ENCODE data around the gene HDC.

The HDC gene

GRCh38 chr15:50252556-50252955, 13.0 kb downstream of the HDC start:
- no peak for DNase-seq

- DNase-seq: no peak
Observed at GRCh38 chr15:50251638-50252182, 13.8 kb downstream of the HDC start.

GRCh38 chr15:50250760-50251394, 14.6 kb downstream of the HDC start:
- no peak for DNase-seq

- no peak for DNase-seq
Observed at GRCh38 chr15:50249704-50250103, 15.8 kb downstream of the HDC start.

GRCh38 chr15:50248994-50249582, 16.4 kb downstream of the HDC start:
- DNase-seq: no peak

- peak; percentile 43 to 49 for DNase-seq
Observed at GRCh38 chr15:50247819-50248655, 17.5 kb downstream of the HDC start.

- no peak for DNase-seq
Observed at GRCh38 chr15:50246631-50247030, 18.9 kb downstream of the HDC start.

GRCh38 chr15:50244959-50245624, 20.4 kb downstream of the HDC start:
- no peak for DNase-seq

- no peak for DNase-seq
Observed at GRCh38 chr15:50244153-50244552, 21.4 kb downstream of the HDC start.

- DNase-seq: no peak
Observed at GRCh38 chr15:50241684-50242450, 23.7 kb downstream of the HDC start.

- no peak for DNase-seq
Observed at GRCh38 chr15:50238255-50238654, 27.3 kb downstream of the HDC start.

- DNase-seq: no peak
Observed at GRCh38 chr15:50236433-50236832, 29.1 kb downstream of the HDC start.

GRCh38 chr15:50235794-50236193, 29.7 kb downstream of the HDC start:
- DNase-seq: no peak

GRCh38 chr15:50234764-50235163, 30.8 kb downstream of the HDC start:
- DNase-seq: no peak

GRCh38 chr15:50233192-50233736, 32.3 kb downstream of the HDC start:
- DNase-seq: no peak

- DNase-seq: no peak
Observed at GRCh38 chr15:50232791-50233190, 32.7 kb downstream of the HDC start.

GRCh38 chr15:50231761-50232160, 33.8 kb downstream of the HDC start:
- no peak for DNase-seq

- no peak for DNase-seq
Observed at GRCh38 chr15:50229336-50229735, 36.2 kb downstream of the HDC start.

GRCh38 chr15:50228866-50229265, 36.7 kb downstream of the HDC start:
- no peak for DNase-seq

GRCh38 chr15:50227076-50227475, 38.5 kb downstream of the HDC start:
- DNase-seq: no peak

- DNase-seq: no peak
Observed at GRCh38 chr15:50225938-50226337, 39.6 kb downstream of the HDC start.

- no peak for DNase-seq
Observed at GRCh38 chr15:50225057-50225456, 40.5 kb downstream of the HDC start.
